Measurements from ENCODE around the gene SRP9.
"Not testable (repeated sequence)": the region's sequence is repeated elsewhere in the genome, so short reads cannot be mapped to it uniquely, and the experiment has no call there.

The SRP9 gene

GRCh38 chr1:225806249-225806648 is 28.6 kb downstream of the SRP9 start:
- no peaks in the 10 kb centered on the region for H3K9me2 ChIP-seq (replicated peaks; ENCODE audit: control insufficient read depth, low read length)
- H3F3A ChIP-seq (ENCODE audit: control insufficient read depth, insufficient read depth): no peaks in the 10 kb centered on the region
- no peaks in the 10 kb centered on the region for H3K79me2 ChIP-seq (ENCODE audit: control insufficient read depth, low read length)
- H3K9me3 ChIP-seq (ENCODE audit: control insufficient read depth, insufficient read depth, low read length): no peaks in the 10 kb centered on the region
- no peak overlapping the region for H3K27ac ChIP-seq (ENCODE audit: low read depth, low read length)
- peaks cover 18% of the 10 kb centered on the region for H3K27me3 ChIP-seq (ENCODE audit: control insufficient read depth, low read length)
- H3K4me3 ChIP-seq (ENCODE audit: low read length): no peak overlapping the region
- no peak overlapping the region for H3K4me2 ChIP-seq (ENCODE audit: low read length)
- TF ChIP-seq EZH2phosphoT487 (IDR thresholded peaks at IDR 0.05; ENCODE audit: borderline replicate concordance, low read length) (no peak), CTCF (IDR thresholded peaks at IDR 0.05; ENCODE audit: low read depth, low read length, poor library complexity, severe bottlenecking) (no peak)
- no peaks in the 10 kb centered on the region for H3K36me3 ChIP-seq (ENCODE audit: control insufficient read depth, low read length)
- peaks cover 4% of the 10 kb centered on the region; the same call in 1 of the 2 replicates for H4K20me1 ChIP-seq (ENCODE audit: control insufficient read depth, insufficient read depth, low read depth, low read length)
- H3K4me1 ChIP-seq (ENCODE audit: control insufficient read depth, low read length): no peaks in the 10 kb centered on the region

- not testable (repeated sequence) for H3K79me2 ChIP-seq (ENCODE audit: control insufficient read depth, low read length); H3K4me1 ChIP-seq (ENCODE audit: control insufficient read depth, low read length); H4K20me1 ChIP-seq (ENCODE audit: control insufficient read depth, insufficient read depth, low read depth, low read length); H3F3A ChIP-seq (ENCODE audit: control insufficient read depth, insufficient read depth); H3K4me3 ChIP-seq (ENCODE audit: low read length); H3K27ac ChIP-seq (ENCODE audit: low read depth, low read length); H3K36me3 ChIP-seq (ENCODE audit: control insufficient read depth, low read length); H3K9me2 ChIP-seq (replicated peaks; ENCODE audit: control insufficient read depth, low read length); H3K4me2 ChIP-seq (ENCODE audit: low read length); H3K9me3 ChIP-seq (ENCODE audit: control insufficient read depth, insufficient read depth, low read length)
- peaks cover 20% of the 10 kb centered on the region for H3K27me3 ChIP-seq (ENCODE audit: control insufficient read depth, low read length)
Measured at GRCh38 chr1:225806736-225807135, 29.1 kb downstream of the SRP9 start.

GRCh38 chr1:225808136-225808535 is 30.5 kb downstream of the SRP9 start:
- Histone ChIP-seq H3K27me3 (ENCODE audit: control insufficient read depth, low read length) (peaks cover 20% of the 10 kb centered on the region), H3K79me2 (ENCODE audit: control insufficient read depth, low read length) (no peaks in the 10 kb centered on the region), H3K4me2 (ENCODE audit: low read length) (no peak overlapping the region), H3K4me1 (ENCODE audit: control insufficient read depth, low read length) (no peaks in the 10 kb centered on the region), H3F3A (ENCODE audit: control insufficient read depth, insufficient read depth) (no peaks in the 10 kb centered on the region), H3K9me2 (replicated peaks; ENCODE audit: control insufficient read depth, low read length) (no peaks in the 10 kb centered on the region), H3K9me3 (ENCODE audit: control insufficient read depth, insufficient read depth, low read length) (no peaks in the 10 kb centered on the region), H4K20me1 (ENCODE audit: control insufficient read depth, insufficient read depth, low read depth, low read length) (peaks cover 4% of the 10 kb centered on the region; the same call in 1 of the 2 replicates), H3K4me3 (ENCODE audit: low read length) (no peak overlapping the region), H3K27ac (ENCODE audit: low read depth, low read length) (no peak overlapping the region), H3K36me3 (ENCODE audit: control insufficient read depth, low read length) (no peaks in the 10 kb centered on the region)
- TF ChIP-seq CTCF (IDR thresholded peaks at IDR 0.05; ENCODE audit: low read depth, low read length, poor library complexity, severe bottlenecking): no peak
- no peak for TF ChIP-seq EZH2phosphoT487 (IDR thresholded peaks at IDR 0.05; ENCODE audit: borderline replicate concordance, low read length)

GRCh38 chr1:225809842-225810578 is 32.4 kb downstream of the SRP9 start, which contains the start of gene EPHX1:
EPHX1 (plus strand) TSS chr1:225810124; CDS start chr1:225828730, 18,606 bp downstream.
- peaks cover 20% of the 10 kb centered on the region for H3K27me3 ChIP-seq (ENCODE audit: control insufficient read depth, low read length)
- no peaks in the 10 kb centered on the region for H3K9me3 ChIP-seq (ENCODE audit: control insufficient read depth, insufficient read depth, low read length)
- peaks cover 4% of the 10 kb centered on the region; the same call in 1 of the 2 replicates for H4K20me1 ChIP-seq (ENCODE audit: control insufficient read depth, insufficient read depth, low read depth, low read length)
- H3F3A ChIP-seq (ENCODE audit: control insufficient read depth, insufficient read depth): no peaks in the 10 kb centered on the region
- H3K9me2 ChIP-seq (replicated peaks; ENCODE audit: control insufficient read depth, low read length): no peaks in the 10 kb centered on the region
- no peak for TF ChIP-seq CTCF (IDR thresholded peaks at IDR 0.05; ENCODE audit: low read depth, low read length, poor library complexity, severe bottlenecking)
- TF ChIP-seq EZH2phosphoT487 (IDR thresholded peaks at IDR 0.05; ENCODE audit: borderline replicate concordance, low read length): peak; percentile 40; the same call in 1 of the 2 replicates
- H3K27ac ChIP-seq (ENCODE audit: low read depth, low read length): no peak within 1 kb of the TSS
- peak within 1 kb of the TSS; percentile 49 for H3K4me3 ChIP-seq (ENCODE audit: low read length)
- no peaks in the 10 kb centered on the region for H3K4me1 ChIP-seq (ENCODE audit: control insufficient read depth, low read length)
- H3K79me2 ChIP-seq (ENCODE audit: control insufficient read depth, low read length): no peaks in the 10 kb centered on the region
- no peaks in the 10 kb centered on the region for H3K36me3 ChIP-seq (ENCODE audit: control insufficient read depth, low read length)
- peak within 1 kb of the TSS; percentile 58 for H3K4me2 ChIP-seq (ENCODE audit: low read length)

- not testable (repeated sequence) for H3F3A ChIP-seq (ENCODE audit: control insufficient read depth, insufficient read depth); H3K27ac ChIP-seq (ENCODE audit: low read depth, low read length)
- H3K4me2 ChIP-seq (ENCODE audit: low read length): peak overlapping the region; percentile 58
Measured at GRCh38 chr1:225810579-225811538, 33.2 kb downstream of the SRP9 start.

More at GRCh38 chr1:225810579-225811538, 33.2 kb downstream of the SRP9 start:
- Histone ChIP-seq H3K27me3 (ENCODE audit: control insufficient read depth, low read length) (peaks cover 20% of the 10 kb centered on the region), H3K4me3 (ENCODE audit: low read length) (peak overlapping the region; percentile 49)
- not testable (repeated sequence) for H3K9me2 ChIP-seq (replicated peaks; ENCODE audit: control insufficient read depth, low read length); H3K79me2 ChIP-seq (ENCODE audit: control insufficient read depth, low read length); H3K9me3 ChIP-seq (ENCODE audit: control insufficient read depth, insufficient read depth, low read length); H3K36me3 ChIP-seq (ENCODE audit: control insufficient read depth, low read length); H4K20me1 ChIP-seq (ENCODE audit: control insufficient read depth, insufficient read depth, low read depth, low read length); H3K4me1 ChIP-seq (ENCODE audit: control insufficient read depth, low read length)
